OCI-LY3 (cell line): Measurements from ENCODE around the gene CDHR2.

Experiments
- H2AFZ ChIP-seq: fragments of 200-600, 300-600 bp; shearing (Covaris generic); 2 replicates; pipeline ENCODE4 v1.6.0; 2014; ENCODE audit warnings: antibody characterized with exemption, low read depth, low read length
- H3K27ac ChIP-seq: fragments of 200-600, 300-600 bp; sonication (generic); 2 replicates; pipeline ENCODE4 v1.5.1; 2014; ENCODE audit warnings: mild to moderate bottlenecking, low read length, moderate library complexity, mixed read lengths
- H3K27me3 ChIP-seq: fragments of 200-600, 300-600 bp; sonication (generic); 2 replicates; pipeline ENCODE4 v1.6.1; 2014; ENCODE audit warnings: low read depth, low read length, mixed read lengths
- H3K36me3 ChIP-seq: fragments of 200-600, 300-600 bp; sonication (generic); replicated peaks from 2 replicates; pipeline ENCODE3; 2014; ENCODE audit warnings: low read depth, low read length, mixed read lengths
- H3K4me1 ChIP-seq: fragments of 300-600, 200-600 bp; sonication (generic); 2 replicates; pipeline ENCODE4 v1.6.1; 2014; ENCODE audit warnings: low read length, mixed read lengths
- H3K4me2 ChIP-seq: fragments of 200-600, 300-600 bp; sonication (generic); 2 replicates; pipeline ENCODE4 v1.6.1; 2014; ENCODE audit warnings: low read length, mixed read lengths
- H3K4me3 ChIP-seq: fragments of 300-600, 200-600 bp; sonication (generic); 2 replicates; pipeline ENCODE4 v1.5.1; 2014; ENCODE audit warnings: antibody characterized with exemption, mild to moderate bottlenecking, low read length, moderate library complexity
- H3K79me2 ChIP-seq: fragments of 300-600, 200-600 bp; shearing (Covaris generic); 2 replicates; pipeline ENCODE4 v1.6.1; 2014; ENCODE audit warnings: mild to moderate bottlenecking, low read length, mixed read lengths
- H3K9ac ChIP-seq: fragments of 300-600, 200-600 bp; shearing (Covaris generic); 2 replicates; pipeline ENCODE4 v1.6.0; 2014; ENCODE audit warnings: mild to moderate bottlenecking, low read length, moderate library complexity
- H3K9me3 ChIP-seq: fragments of 200-600, 300-600 bp; shearing (Covaris generic); 2 replicates; pipeline ENCODE4 v1.6.1; 2014; ENCODE audit warnings: low read length, mixed read lengths; ENCODE audit not compliant: insufficient read depth
- H4K20me1 ChIP-seq: fragments of 200-600, 300-600 bp; sonication (generic); 2 replicates; pipeline ENCODE4 v1.6.1; 2016; ENCODE audit warnings: low read length, mixed read lengths; ENCODE audit not compliant: insufficient read depth
- EZH2phosphoT487 ChIP-seq: fragments of 200-600 bp; shearing (Covaris generic); IDR thresholded peaks from 2 replicates; pipeline ENCODE4 v1.6.1; 2018; ENCODE audit warnings: antibody characterized with exemption, mixed run types, low read depth
- TF ChIP-seq, protein P1 (sequence below): fragments of 200-600, 300-600 bp; sonication (generic); IDR thresholded peaks from 2 replicates; pipeline ENCODE4 v1.5.1; 2014; ENCODE audit warnings: antibody characterized with exemption, low read length, low read depth

Gene CDHR2

GRCh38 chr5:176601901-176602482 lies 52.9 kb downstream of the CDHR2 start:
- no peak overlapping the region for H3K4me3 ChIP-seq
- no peak for TF ChIP-seq EZH2phosphoT487
- TF ChIP-seq, protein P1, sequence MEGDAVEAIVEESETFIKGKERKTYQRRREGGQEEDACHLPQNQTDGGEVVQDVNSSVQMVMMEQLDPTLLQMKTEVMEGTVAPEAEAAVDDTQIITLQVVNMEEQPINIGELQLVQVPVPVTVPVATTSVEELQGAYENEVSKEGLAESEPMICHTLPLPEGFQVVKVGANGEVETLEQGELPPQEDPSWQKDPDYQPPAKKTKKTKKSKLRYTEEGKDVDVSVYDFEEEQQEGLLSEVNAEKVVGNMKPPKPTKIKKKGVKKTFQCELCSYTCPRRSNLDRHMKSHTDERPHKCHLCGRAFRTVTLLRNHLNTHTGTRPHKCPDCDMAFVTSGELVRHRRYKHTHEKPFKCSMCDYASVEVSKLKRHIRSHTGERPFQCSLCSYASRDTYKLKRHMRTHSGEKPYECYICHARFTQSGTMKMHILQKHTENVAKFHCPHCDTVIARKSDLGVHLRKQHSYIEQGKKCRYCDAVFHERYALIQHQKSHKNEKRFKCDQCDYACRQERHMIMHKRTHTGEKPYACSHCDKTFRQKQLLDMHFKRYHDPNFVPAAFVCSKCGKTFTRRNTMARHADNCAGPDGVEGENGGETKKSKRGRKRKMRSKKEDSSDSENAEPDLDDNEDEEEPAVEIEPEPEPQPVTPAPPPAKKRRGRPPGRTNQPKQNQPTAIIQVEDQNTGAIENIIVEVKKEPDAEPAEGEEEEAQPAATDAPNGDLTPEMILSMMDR = no peak
- H3K36me3 ChIP-seq = no peaks in the 10 kb centered on the region
- peaks cover 5% of the 10 kb centered on the region; the same call in 1 of the 2 replicates for H4K20me1 ChIP-seq
- H3K79me2 ChIP-seq = no peaks in the 10 kb centered on the region
- no peaks in the 10 kb centered on the region for H3K9me3 ChIP-seq
- no peaks in the 10 kb centered on the region for H3K27me3 ChIP-seq
- H3K4me2 ChIP-seq = no peak overlapping the region
- H3K9ac ChIP-seq = no peak overlapping the region
- no peaks in the 10 kb centered on the region for H3K4me1 ChIP-seq
- H3K27ac ChIP-seq = no peak overlapping the region
- H2AFZ ChIP-seq = no peak overlapping the region

- no peaks in the 10 kb centered on the region for H3K9me3 ChIP-seq
- H2AFZ ChIP-seq = no peak overlapping the region
- no peak for TF ChIP-seq EZH2phosphoT487
- TF ChIP-seq, protein P1 = no peak
- peaks cover 5% of the 10 kb centered on the region; the same call in 1 of the 2 replicates for H4K20me1 ChIP-seq
- no peak overlapping the region for H3K4me2 ChIP-seq
- H3K27me3 ChIP-seq = no peaks in the 10 kb centered on the region
- H3K27ac ChIP-seq = no peak overlapping the region
- no peaks in the 10 kb centered on the region for H3K79me2 ChIP-seq
- no peaks in the 10 kb centered on the region for H3K4me1 ChIP-seq
- no peak overlapping the region for H3K9ac ChIP-seq
- no peak overlapping the region for H3K4me3 ChIP-seq
- H3K36me3 ChIP-seq = no peaks in the 10 kb centered on the region
Measured at GRCh38 chr5:176603091-176603490, 53.9 kb downstream of the CDHR2 start.

- no peaks in the 10 kb centered on the region for H3K9me3 ChIP-seq
- no peak overlapping the region for H3K9ac ChIP-seq
- TF ChIP-seq EZH2phosphoT487 = no peak
- TF ChIP-seq, protein P1 = no peak
- peaks cover 5% of the 10 kb centered on the region; the same call in 1 of the 2 replicates for H3K4me1 ChIP-seq
- H3K79me2 ChIP-seq = peaks cover 7% of the 10 kb centered on the region; the same call in 1 of the 2 replicates
- H3K27me3 ChIP-seq = no peaks in the 10 kb centered on the region
- H3K36me3 ChIP-seq = no peaks in the 10 kb centered on the region
- H3K4me3 ChIP-seq = no peak overlapping the region
- H2AFZ ChIP-seq = no peak overlapping the region
- H3K27ac ChIP-seq = no peak overlapping the region
- H3K4me2 ChIP-seq = no peak overlapping the region
- peaks cover 10% of the 10 kb centered on the region; the same call in 1 of the 2 replicates for H4K20me1 ChIP-seq
Measured at GRCh38 chr5:176606032-176606431, 56.9 kb downstream of the CDHR2 start.

DNA sequence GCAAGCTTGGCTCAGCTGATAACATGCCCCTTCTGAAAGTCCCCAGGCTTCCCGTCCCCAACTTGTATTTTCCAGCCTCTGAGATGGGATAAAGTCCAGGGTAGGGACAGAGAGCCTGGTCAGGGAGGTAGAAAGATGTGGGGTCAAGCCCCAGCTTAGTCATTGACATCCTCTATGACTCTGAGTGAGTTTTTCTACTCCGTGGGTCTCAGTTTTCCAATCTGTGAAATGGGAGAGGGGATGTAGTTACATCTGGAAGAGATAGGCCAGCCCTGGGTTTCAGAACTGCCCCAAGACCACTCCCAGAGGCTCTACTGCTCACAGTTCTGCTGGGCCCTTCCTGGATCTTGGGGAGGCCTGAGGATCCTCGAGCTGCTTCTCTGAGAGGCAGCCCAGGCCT lies 57.7 kb downstream of the CDHR2 start:
- no peaks in the 10 kb centered on the region for H3K36me3 ChIP-seq
- H3K27ac ChIP-seq = no peak overlapping the region
- no peaks in the 10 kb centered on the region for H3K9me3 ChIP-seq
- TF ChIP-seq, protein P1 = no peak
- no peak for TF ChIP-seq EZH2phosphoT487
- H3K9ac ChIP-seq = no peak overlapping the region
- H3K27me3 ChIP-seq = peaks cover 5% of the 10 kb centered on the region; the same call in 1 of the 2 replicates
- peaks cover 7% of the 10 kb centered on the region; the same call in 1 of the 2 replicates for H3K79me2 ChIP-seq
- H4K20me1 ChIP-seq = peaks cover 5% of the 10 kb centered on the region; the same call in 1 of the 2 replicates
- H3K4me3 ChIP-seq = no peak overlapping the region
- H2AFZ ChIP-seq = no peak overlapping the region
- no peak overlapping the region for H3K4me2 ChIP-seq
- peaks cover 5% of the 10 kb centered on the region; the same call in 1 of the 2 replicates for H3K4me1 ChIP-seq
